RPMI8226 (cell line): ENCODE data around the gene KLK11.
A peak's percentile ranks its signal among the peaks of the same experiment; 100 is the strongest.

Experiments
- DNase-seq: peaks from one replicate; pipeline ENCODE4 v3.0.0-alpha.2; 2015

KLK11 gene

DNA sequence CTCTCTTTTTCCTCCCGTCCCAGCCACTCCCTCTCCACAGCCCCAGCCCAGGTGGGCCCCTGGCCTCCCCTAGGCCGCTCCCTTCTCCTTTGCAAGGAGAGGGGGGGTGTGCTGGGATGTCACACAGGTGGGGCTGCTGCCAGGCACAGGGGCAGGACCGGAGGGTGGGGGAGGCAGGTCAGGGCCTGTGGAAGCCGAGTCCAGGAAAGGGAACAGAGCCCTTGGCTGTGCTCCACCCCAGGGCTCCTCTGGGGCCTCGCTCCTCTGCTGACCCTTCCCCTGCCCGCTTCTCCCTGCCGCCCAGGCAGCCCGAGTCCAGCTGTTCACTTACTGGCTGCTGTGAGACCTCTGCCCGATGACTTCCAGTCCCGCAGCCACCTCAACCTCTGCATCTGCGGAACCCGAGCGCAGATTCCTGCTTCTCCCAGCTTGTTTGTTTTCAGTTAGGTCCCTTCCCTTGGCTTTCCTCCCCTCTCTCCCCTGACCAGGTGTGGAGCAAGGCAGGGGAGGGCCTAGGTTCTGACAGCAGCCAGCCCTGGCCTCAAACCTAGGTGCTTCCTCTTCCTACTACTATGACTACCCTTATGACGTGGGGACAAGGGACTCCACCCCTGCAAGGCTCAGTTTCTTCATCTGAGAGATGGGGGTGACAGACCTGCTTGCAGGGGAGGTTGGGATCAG, 850 bp upstream of the KLK11 start:
- DNase-seq, result no peak

DNA sequence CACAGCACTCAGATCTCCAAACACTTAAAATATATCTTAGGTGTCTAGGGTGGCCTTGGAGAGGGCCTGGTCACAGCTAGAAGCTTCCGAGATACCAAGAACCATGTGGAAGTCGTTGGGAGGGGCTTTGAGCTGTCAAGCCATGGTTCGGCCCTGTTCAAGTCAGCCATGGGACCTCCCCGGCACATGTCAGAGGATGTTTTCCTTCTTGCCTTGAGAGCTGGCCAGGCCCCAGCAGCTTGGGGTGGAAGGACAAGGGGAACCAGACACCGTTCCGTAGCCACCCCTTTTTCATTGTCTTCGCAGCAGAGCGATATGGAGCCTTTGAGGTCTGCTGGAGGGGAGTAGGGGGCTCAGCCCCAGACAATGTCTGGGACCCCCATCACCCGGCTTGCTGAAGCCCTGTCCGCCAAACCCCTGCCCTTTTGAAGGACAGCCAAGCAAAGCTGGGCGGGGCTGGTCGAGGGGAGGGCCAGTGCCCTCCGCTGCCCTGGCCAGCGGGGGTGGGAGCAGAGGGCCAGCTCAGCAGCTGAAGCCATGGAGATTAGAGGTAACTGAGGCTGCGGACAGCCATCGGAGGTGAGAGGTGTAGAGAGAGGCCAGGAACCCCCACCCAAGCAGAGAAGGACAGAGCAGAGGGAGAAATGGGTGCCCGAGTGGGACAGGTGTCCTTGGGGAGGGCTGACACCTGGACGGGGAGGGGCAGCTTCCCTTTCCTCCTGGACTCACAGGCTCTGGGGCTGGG, 435 bp downstream of the KLK11 start:
- DNase-seq, result no peak

DNA sequence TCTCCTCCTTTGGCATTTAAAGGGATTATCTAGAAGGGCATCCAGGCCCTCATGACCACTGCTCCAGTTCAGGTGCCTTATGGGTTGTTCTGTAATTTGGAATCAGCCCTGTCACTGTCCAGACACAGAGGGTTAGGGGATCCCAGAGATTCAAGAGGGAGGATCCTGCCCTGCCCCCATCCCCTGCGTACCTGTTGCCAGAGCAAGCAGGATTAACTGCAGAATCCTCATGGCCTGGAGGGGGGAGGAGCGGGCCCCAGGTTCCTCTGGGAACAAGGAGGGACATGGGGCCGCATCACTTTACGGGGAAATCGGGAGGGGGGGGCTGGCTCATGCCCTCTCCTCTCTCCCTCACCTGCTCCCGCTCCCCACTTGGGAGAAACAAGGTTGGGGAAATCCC, 1.0 kb downstream of the KLK11 start:
- DNase-seq, result no peak

DNA sequence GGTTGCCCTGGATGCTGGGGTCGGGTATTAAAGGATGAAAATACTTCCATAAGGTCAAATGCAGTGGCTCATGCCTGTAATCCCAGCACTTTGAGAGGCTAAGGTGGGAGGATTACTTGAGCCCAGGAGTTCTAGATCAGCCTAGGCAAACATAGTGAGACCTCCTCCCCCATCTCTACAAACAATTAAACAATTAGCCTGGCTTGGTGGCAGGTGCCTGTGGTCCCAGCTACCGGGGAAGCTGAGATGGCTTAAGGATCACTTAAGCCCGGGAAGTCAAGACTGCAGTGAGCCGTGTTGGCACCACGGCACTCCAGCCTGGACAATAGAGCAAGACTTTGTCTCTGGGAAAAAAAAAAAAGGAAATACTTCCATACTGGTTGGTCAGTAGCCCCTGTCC, 1.5 kb downstream of the KLK11 start:
- DNase-seq, result no peak

DNA sequence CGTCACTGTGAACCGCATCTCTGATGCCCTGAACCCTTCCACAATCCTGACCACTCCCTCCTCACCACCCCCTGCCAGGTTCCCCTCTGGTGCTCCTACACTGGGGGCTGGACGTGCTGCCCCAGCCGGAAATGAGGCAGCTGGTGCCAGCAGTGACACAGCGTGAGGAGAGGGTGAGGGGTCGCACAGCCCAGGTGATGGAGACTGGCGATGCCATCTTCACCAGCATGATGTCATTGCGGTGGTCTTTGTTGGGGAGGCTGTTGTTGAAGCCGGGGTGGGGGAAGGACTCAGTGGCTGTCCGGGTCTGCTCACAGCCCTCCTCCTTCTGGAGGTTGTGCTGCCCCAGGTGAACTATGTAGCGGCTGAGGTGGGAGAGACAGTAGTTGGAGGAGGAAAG, 2.5 kb downstream of the KLK11 start:
- DNase-seq, result no peak

DNA sequence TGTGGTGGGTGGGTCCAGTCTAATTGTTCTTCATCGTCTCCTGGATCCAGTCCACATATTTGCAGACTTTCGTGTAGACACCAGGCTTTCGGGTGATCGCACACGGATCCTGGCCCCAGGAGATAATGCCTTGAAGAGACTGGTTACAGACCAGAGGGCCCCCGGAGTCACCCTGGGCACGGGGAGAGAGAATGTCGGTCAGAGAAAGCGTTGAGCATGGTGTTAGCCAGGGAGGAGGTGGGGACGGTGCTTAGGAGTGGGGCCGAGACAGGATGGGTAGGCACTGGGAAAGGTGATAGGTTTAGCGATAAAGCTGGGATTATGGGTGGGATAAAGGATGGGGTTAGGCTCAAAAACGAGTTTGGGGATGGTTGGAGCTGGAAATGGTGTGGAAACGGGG, 3.9 kb downstream of the KLK11 start:
- no peak for DNase-seq

DNA sequence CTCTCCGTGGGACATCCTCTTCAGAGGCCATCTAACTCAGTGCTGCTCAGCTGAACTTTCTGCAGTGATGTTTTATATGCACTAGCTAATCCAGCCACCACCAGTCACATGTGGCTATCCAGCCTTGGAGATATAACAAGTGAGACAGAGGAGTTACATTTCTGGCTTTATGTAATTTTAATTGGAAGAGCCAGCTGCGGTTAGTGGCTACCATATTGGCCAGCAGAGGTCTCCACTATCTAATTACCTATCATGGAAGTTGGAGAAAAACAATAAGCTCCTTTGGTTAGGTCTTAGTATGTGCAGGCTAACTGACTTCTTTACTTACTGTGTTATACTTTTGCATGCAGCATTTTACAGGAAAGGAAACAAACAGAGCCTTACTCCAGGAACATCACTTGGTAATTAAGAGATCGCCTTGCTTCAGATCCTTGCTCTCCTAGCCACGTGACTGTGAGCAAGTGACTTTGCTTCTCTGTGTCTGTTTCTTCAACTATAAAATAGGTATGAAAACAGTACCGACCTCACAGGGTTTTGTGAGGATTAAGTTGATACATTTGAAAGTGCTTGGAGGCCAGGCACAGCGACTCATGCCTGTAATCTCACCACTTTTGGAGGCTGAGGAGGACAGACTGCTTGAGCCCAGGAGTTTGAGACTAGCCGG, 5.3 kb downstream of the KLK11 start:
- DNase-seq, result peak; percentile 62

DNA sequence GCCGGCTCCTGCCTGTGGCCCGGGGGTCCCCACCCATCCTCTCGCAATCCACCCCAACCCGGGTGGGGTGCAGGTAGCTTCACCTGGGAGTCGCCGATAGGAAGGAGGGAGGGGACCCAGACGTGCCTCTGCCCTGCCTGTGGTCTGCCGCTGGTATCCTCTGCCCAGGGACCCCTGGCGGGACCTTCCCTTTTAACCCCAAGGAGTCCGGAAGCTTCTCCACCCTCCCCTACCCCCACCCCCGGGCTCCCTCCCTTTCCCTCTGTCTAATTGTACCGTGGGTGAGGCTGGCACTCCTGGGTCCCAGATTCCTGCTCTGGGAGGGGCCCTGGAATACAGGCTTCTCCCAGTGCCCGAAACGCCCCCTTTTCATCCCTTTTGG, 6.9 kb downstream of the KLK11 start, which contains the start of gene KLK10:
Gene KLK10, minus strand, starts transcription at position 166 of the 382 bp plus-strand sequence. CDS start 579 bp downstream, outside the sequence.
- DNase-seq, result no peak

DNA sequence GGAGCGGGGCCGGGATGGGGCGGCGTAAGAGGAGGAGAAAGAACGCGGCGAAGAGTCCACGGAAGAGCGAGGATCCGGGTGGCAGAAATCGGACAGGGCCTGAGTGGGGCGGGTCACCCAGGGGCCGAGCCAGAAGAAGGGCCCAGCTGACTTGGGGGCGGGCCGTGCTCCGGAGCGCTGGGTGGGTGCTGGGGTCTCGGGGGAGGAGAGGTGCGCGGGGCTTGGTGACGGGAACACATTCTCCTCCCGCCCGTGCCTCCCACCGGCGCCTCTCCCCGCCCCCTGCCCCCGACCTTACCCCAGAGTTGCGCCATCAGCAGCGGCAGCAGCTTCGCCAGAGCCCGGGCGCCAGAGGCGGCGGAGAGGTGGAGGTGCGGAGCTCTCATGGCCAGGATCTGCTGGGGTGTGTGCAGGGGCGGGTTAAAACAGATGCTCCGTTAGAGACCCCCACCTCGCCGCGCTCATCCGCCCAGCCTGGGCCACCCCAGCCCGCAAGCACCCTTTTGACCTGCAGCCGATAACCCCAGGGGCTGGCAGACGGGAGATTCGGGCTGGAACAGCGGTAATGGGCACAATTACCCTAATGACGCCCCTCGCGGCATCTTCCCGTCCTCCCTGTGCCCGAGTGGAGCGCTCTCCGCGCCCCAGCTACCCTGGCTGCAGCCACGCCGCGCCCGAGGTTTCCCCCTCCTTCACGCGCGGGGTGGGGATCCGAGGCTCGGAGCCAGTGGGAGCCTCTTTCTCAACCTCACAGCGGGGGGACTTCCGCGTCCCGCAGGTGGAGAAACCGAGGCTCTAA, 7.5 kb downstream of the KLK11 start:
- DNase-seq, result no peak

DNA sequence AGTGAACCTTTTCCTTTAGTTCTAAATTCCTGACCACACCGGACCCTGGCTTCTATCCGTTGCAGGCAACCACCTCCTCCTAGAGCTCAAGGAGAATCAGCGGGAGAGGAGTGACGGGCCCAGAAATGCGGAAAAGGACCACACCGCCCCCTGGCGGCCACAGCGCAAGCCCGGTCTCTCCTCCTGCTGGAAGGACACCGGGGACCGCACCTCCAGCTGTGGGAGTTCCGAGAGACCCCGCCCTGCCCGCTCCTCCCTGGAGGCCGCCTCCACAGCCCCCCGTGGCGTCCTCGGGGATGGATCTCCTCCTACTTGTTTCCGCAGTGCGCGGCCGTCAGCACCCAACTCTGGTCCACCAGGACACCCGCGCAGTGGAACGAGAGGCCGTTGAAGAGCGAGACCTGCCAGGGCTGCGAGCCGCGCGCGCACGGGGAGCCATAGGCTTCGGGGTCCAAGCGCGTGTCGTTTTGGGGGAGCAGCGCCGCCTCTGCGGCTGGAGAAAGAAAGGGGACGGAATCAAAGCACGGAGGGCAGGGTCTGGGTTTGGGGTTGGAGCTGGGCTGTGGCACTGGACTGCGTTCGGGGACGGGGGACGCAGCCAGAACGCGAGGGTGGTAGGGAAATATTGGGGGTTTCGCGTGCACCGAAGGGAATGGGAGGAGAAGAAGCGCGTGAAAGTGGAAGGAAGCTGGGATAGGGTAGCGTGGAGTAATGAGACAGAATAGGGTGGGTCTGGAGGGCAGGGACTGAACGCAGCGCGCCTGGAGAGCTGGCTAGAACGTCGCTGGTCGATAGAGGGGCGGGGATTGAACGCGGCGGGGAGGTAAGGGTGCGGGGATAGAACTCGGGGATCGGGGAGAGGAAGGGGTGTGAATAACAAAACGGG, 9.4 kb downstream of the KLK11 start:
- DNase-seq, result peak; percentile 40

DNA sequence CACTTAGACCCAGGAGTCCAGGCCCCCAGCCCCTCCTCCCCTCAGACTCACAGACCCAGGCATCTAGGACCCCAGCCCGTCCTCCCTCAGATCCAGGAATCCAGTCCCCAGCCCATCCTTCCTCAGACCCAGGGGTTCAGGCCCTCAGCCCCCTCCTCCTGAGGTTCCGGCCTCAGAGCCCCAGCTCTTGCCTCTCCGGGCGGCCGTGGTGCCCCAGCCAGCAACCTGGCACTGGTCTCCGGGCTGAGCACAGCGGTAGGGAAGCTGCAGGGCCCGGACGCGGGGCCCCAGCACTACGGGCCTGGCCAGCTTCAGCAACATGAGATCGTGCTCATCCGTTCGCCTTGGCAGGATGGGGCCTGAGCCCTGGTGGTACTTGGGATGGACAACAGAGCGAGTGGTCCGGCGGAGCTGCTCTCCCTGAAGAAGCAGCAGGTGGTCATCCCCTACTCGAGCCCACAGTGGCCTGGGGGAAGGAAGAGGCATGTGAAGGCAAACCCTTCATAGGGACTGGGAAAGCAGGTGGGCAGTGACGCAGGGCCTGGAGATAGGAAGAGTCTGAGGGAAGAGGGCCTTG, 10.6 kb downstream of the KLK11 start:
- no peak for DNase-seq

DNA sequence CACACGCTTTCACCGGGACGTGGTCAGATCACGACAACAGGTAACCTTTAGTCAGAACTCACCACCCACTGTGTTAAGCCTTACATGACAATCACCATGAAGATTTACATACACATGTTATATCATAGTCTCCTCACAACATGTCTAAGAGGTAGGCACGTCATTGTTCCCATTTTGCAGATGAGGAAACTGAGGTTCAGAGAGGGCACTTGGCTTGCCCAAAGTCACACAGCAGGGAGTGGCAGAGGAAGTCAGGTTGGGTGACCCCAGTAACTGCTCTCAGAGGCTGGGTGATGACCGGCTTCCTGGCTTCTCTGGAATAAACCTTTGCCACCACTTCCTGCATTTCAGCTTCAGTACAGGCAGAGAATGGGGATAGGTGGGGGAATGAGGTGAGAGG, 12.2 kb downstream of the KLK11 start:
- DNase-seq, result no peak

DNA sequence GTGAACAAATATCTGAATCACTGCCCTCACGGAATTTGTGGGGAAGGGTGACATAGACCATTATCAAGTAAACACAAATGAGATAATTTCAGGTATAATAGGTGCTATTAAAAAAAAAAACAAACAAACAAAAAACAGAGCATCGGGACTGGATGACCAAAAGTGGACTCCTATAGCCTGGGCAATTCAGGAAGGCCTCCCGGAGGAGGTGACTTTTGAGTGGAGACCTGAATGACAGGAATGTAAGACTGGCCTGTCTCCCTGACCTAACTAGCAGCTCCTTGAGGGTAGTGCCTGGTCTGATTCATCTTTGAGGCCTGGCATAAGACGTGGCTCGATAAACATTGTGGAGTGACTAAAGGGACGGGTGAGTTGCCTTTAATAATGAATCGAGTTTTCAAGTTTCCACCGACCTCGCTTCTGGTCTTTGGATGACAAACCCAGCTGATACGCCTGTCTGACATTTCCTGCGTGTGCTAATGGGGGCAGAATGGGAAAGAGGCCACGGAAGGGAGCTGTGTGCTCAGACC, 13.7 kb downstream of the KLK11 start:
- no peak for DNase-seq

DNA sequence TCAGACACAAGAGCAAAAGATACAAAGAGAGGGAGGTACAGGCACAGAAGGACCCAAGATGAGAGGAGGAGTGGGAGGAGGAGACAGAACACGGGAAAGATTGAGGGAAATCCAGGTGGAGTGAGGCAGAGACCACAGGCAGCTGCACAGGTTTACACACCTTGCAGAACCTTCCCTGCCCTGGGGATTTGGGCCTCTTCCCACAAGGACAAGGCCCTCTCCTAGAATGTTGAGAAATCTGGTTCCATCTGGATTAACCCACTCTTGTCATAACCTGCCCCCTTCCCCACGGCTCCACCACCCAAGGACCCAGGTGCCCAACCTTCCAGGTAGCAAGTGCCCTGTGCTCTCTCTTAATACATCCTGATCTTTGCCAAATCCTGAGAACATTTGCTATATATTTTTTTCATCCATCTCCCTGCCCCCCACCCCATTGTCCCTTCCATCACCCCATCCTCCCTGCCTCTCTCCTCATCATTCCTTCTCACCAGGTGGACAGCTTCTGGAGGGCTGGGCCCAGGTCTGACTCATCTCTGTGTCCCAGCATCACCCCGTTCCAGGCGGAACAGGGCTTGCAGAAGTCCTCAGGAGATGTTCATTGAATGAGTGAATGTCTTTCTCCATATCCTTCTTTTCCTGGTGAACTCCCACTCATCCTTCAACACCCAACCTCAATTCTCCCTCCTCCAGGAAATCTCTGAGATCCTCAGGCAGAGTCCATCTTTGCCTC, 16.2 kb downstream of the KLK11 start:
- no peak for DNase-seq

DNA sequence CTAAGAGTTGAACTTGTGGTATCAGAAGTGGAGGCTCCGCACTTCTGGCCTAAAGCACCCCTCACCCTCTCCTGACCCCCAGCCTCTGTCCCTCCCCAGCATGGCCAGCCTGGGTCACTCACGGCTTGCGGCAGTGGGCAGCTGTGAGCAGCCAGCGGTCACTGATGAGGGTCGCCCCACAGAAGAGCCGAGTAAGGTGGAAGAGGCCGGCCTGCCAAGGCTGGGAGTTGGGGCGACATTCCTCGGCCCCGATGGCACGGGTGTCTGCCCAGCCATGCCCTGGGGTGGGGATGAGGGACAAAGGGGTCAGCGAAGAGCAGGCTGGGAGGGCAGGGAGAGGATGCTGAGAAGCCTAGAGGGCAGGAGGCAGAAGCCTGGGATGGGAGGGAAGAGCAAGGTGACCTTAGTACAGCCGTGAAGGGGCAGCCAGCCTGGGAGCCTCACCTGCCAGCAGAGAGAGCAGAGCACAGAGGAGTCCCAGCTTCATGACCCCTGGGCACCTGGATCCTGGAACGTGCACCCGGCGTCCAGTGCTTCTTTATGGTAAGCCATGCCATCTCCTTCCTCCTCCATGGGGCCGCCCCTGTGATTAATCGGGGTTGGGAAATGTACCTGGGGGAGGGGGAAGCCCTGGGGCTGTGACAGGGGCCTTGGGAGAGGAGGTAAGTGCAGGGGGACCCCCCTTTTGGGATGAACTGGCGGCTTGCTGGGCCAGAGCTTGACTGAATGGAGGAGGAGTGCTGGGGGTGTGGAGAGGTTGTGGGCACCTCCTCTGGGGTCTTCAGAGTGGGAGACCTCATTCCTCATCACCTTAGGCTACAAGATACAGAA, 17.1 kb downstream of the KLK11 start:
- no peak for DNase-seq

DNA sequence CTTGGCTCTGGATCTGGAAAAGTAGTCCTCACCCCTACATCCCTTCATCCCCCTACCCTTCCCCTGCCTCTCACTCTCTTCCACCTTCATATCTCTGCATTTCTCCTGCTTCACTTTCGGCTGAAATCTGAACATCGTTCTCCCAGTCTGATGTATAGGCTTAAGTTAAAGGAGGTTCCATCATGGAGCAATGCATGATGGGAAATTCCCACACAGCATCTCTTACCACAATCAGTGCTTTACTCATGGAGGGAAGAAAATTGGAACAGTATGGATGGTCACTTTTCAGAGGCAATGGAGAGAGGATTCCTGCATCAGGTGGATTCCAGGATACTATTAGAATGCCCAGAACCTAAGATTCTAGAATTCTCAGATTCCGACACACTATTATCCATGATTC, 18.9 kb downstream of the KLK11 start:
- DNase-seq, result no peak

DNA sequence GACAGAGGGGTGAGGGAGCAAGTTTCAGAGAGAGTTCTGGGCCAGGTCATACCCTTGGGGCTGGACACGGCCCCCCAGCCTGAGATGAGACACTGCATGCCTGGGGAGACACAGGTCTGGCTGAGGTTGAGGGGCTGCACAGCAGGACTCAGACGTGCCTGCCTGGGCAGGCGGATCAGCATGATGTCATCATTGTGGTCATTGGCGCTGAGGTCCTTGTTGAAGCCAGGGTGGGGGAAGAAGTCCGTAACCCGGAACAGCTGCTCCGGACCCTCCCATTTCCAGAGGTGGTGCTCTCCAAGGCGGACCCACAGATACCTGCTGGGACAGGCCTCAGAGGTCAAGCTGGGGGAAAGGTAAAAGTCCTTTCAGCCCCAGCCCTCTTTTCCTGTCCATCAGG, 20.0 kb downstream of the KLK11 start:
- no peak for DNase-seq

DNA sequence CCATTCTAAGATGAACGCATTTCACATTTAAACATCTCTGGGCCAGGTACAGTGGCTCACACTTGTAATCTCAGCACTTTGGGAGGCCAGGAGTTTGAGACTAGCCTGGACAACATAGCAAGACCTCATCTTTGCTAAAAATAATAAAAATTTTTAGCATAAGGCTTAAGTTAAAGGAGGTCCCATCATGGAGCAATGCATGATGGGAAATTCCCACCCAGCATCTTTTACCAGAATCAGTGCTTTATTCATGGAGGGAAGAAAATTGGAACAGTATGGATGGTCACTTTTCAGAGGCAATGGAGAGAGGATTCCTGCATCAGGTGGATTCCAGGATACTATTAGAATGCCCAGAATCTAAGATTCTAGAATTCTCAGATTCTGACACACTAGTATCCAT, 21.2 kb downstream of the KLK11 start:
- DNase-seq, result no peak

DNA sequence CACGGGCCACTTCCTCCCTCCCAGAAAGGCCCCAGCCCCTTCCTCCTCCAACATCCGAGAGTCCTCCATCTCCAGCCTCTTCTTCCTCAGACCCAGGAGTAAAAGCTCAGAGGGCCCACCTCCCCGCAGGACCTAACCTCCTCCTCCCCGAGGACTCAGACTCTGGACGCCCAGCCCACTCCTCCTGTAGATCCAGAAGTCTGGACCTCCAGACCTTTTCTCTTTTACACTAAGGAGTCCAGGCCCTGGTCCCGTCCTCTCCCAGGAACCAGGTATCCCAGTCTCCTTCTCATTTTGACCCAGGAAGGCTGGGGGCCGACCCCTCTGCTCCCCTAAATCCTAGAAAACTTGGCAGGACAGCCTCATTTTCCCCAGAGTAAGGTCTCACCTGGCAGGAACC, 23.1 kb downstream of the KLK11 start:
- no peak for DNase-seq
